GM18907 (cell line): ENCODE measurements around the gene CTXND1.
"Not testable (repeated sequence)": the region's sequence is repeated elsewhere in the genome, so short reads cannot be mapped to it uniquely, and the experiment has no call there.

Source experiments
- ATAC-seq: cut with Tn5 transposase; IDR thresholded peaks from one replicate; pipeline ENCODE4 v1.9.1; 2021; ENCODE audit warnings: mild to moderate bottlenecking, moderate library complexity; ENCODE audit not compliant: unreplicated experiment

The CTXND1 gene

GRCh38 chr15:80161468-80162016 is 90.5 kb downstream of the CTXND1 start:
- no peak for ATAC-seq

- peak; percentile 77 for ATAC-seq
These were observed 91.3 kb downstream of the CTXND1 start for GRCh38 chr15:80160570-80161156.

- ATAC-seq = no peak
These were observed 92.0 kb downstream of the CTXND1 start for GRCh38 chr15:80159811-80160569.

- ATAC-seq = no peak
These were observed 92.7 kb downstream of the CTXND1 start for GRCh38 chr15:80159301-80159700.

GRCh38 chr15:80157215-80157614 is 94.8 kb downstream of the CTXND1 start:
- no peak for ATAC-seq

- no peak for ATAC-seq
These were observed 95.8 kb downstream of the CTXND1 start for GRCh38 chr15:80156176-80156720.

- not testable (repeated sequence) for ATAC-seq
These were observed 96.4 kb downstream of the CTXND1 start for GRCh38 chr15:80155378-80156175.

- no peak for ATAC-seq
These were observed 97.0 kb downstream of the CTXND1 start for GRCh38 chr15:80155001-80155377.

- no peak for ATAC-seq
These were observed 97.7 kb downstream of the CTXND1 start for GRCh38 chr15:80154336-80154735.

GRCh38 chr15:80153900-80154299 is 98.1 kb downstream of the CTXND1 start:
- no peak for ATAC-seq

- peak; percentile 52 for ATAC-seq
These were observed 98.8 kb downstream of the CTXND1 start, which contains the start of gene FAH for GRCh38 chr15:80152896-80153876. Gene FAH, plus strand, starts transcription at chr15:80152999. Its CDS starts 56 bp downstream, at chr15:80153055.

GRCh38 chr15:80152180-80152895 is 99.7 kb downstream of the CTXND1 start:
- peak; percentile 57 for ATAC-seq

GRCh38 chr15:80151576-80151975 is 100.4 kb downstream of the CTXND1 start:
- ATAC-seq = no peak

GRCh38 chr15:80151148-80151547 is 100.9 kb downstream of the CTXND1 start:
- no peak for ATAC-seq
